ENCODE measurements around the gene FGD4. TPM values are rescaled to one million over a fixed set of nuclear protein-coding genes. Genes with fewer than 3 reads are reported as not detected.

FGD4 gene
- total and polyA plus RNA-seq, 2 of the 4 experiments (the other 2 are of a cell fraction), result 2.1 to 8.8 TPM

DNA sequence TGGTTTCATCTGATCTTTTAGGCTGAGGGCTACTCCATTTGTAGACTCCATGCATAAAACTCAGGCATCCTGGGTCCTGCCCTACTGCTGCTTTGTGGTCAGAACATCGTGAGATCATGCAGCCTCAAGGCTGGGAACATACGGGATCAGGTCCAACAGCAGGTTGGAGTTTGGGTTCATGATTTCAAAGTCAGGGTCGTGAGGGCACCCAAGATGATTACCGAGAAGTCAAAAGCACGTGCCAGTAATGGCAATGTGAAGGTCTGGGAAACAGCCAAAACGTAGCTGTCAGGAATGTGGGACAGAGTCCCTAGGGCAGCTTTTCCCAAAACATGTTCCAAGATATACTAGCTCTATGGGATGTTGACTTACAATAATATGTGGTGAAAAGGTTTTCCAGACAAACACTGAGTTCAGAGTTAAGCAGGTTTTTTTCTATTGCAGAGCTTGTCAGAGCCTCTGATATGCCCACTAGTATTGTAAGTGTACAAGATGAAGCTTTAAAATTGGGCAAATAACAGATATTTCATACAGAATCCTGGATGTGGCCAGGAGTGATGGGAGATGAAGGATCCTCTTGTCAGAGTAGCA lies 149.4 kb downstream of the FGD4 start:
- no peaks in the 10 kb centered on the region for H3K36me3 ChIP-seq (ENCODE audit: control insufficient read depth, insufficient read depth, low read length)
- H3K27me3 ChIP-seq (ENCODE audit: control insufficient read depth, insufficient read depth, low read length), result no peaks in the 10 kb centered on the region
- no peak overlapping the region for H3K9ac ChIP-seq (ENCODE audit: low read depth, low read length)
- dilution Hi-C loops (cut with HindIII; ENCODE audit: low sequenced_read_pairs, unreplicated experiment) (no loop called here), in situ Hi-C loops (cut with MboI; ENCODE audit: low sequenced_read_pairs) (no loop called here), intact Hi-C loops (cut with micrococcal nuclease) (loop anchor here (2.0 to 5.0 kb wide), 2 partner anchors 14 to 109 kb away; no protein-coding TSS in a partner anchor)
- no peak for TF ChIP-seq FOS (IDR thresholded peaks at IDR 0.05; ENCODE audit: low read depth, low read length)
- TF ChIP-seq RCOR1 (IDR thresholded peaks at IDR 0.05; ENCODE audit: insufficient replicate concordance, low read length), result peak; percentile 21
- TF ChIP-seq BHLHE40 (IDR thresholded peaks at IDR 0.05; ENCODE audit: low read depth, low read length), result peak; percentile 57; the same call in 1 of the 2 replicates
- no peak for TF ChIP-seq CHD1 (IDR thresholded peaks at IDR 0.05; ENCODE audit: low read depth, low read length)
- TF ChIP-seq, protein P1, sequence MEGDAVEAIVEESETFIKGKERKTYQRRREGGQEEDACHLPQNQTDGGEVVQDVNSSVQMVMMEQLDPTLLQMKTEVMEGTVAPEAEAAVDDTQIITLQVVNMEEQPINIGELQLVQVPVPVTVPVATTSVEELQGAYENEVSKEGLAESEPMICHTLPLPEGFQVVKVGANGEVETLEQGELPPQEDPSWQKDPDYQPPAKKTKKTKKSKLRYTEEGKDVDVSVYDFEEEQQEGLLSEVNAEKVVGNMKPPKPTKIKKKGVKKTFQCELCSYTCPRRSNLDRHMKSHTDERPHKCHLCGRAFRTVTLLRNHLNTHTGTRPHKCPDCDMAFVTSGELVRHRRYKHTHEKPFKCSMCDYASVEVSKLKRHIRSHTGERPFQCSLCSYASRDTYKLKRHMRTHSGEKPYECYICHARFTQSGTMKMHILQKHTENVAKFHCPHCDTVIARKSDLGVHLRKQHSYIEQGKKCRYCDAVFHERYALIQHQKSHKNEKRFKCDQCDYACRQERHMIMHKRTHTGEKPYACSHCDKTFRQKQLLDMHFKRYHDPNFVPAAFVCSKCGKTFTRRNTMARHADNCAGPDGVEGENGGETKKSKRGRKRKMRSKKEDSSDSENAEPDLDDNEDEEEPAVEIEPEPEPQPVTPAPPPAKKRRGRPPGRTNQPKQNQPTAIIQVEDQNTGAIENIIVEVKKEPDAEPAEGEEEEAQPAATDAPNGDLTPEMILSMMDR (conservative IDR thresholded peaks at IDR 0.05; ENCODE audit: low read depth, low read length), result no peak
- H4K8ac ChIP-seq (ENCODE audit: low read depth in 2 of 2, low read length in 2 of 2), result no peak overlapping the region; a peak in 1 of 4 replicates
- peaks cover 11% of the 10 kb centered on the region for H3K4me1 ChIP-seq (ENCODE audit: control insufficient read depth, insufficient read depth, low read length)
- H2AK9ac ChIP-seq (replicated peaks; ENCODE audit: low read depth, low read length, poor library complexity), result peak overlapping the region; percentile 8
- no peak overlapping the region for H3K4me3 ChIP-seq (ENCODE audit: insufficient read depth, low read depth, low read length)
- H3K14ac ChIP-seq (replicated peaks; ENCODE audit: low read depth, low read length), result peak overlapping the region; percentile 1; the same call in 1 of the 2 replicates
- peak overlapping the region; percentile 56 for H3K4me2 ChIP-seq (ENCODE audit: low read depth, low read length)
- no peaks in the 10 kb centered on the region for H3K9me3 ChIP-seq (ENCODE audit: control insufficient read depth, insufficient read depth, low read length)
- no peak overlapping the region; the same call in 1 of the 2 replicates for H3K27ac ChIP-seq (ENCODE audit: insufficient read depth, low read length)
- H3K56ac ChIP-seq (ENCODE audit: extremely low read depth, insufficient read depth, low read length), result no peak overlapping the region
- H2AFZ ChIP-seq (replicated peaks; ENCODE audit: low read length, poor library complexity), result peak overlapping the region; percentile 1
- peak overlapping the region; percentile 62; the same call in 1 of the 2 replicates for H2BK120ac ChIP-seq (ENCODE audit: low read depth, low read length)
- ChIA-PET CTCF (no interaction called here), POLR2A (ENCODE audit: unreplicated experiment) (interaction anchor here (0.5 kb wide), 1 partner anchor 19 kb away, joined by 3 read pairs; no protein-coding TSS in a partner anchor)
- peak overlapping the region; percentile 54; the same call in 1 of the 2 replicates for H3K23ac ChIP-seq (ENCODE audit: low read depth, low read length)
- peak; percentile 79 for DNase-seq
- 0 out of 2 replicates have a peak overlapping the region, but pooled peaks have one; percentile 16 for H4K5ac ChIP-seq (ENCODE audit: low read depth, low read length)
- no peak overlapping the region for H3K18ac ChIP-seq (ENCODE audit: low read depth, low read length)
- H4K20me1 ChIP-seq (ENCODE audit: insufficient read depth, low read length), result peaks cover 67% of the 10 kb centered on the region; the same call in 1 of the 2 replicates
- H3K4ac ChIP-seq (ENCODE audit: low read depth, low read length), result peak overlapping the region; percentile 2
- 0 out of 2 replicates have a peak overlapping the region, but pooled peaks have one; percentile 2 for H4K91ac ChIP-seq (ENCODE audit: insufficient read depth, low read depth, low read length)
- peak overlapping the region; percentile 1 for H2BK5ac ChIP-seq (ENCODE audit: low read depth, low read length, poor library complexity, severe bottlenecking)
- ATAC-seq (ENCODE audit: low read depth), result peak; percentile 86
- no peak overlapping the region for H2BK20ac ChIP-seq (ENCODE audit: low read depth, low read length)
- peaks cover 19 to 80% of the 10 kb centered on the region in 2 experiments for H3K79me1 ChIP-seq (ENCODE audit: low read depth in 1 of 2, low read length in 2 of 2)
- peak overlapping the region; percentile 9; the same call in 1 of the 2 replicates for H2AK5ac ChIP-seq (ENCODE audit: low read depth, low read length)
- H3K9me1 ChIP-seq (ENCODE audit: insufficient read depth, low read length), result peaks cover 20% of the 10 kb centered on the region
- peak overlapping the region; percentile 24; the same call in 1 of the 3 replicates for H2BK15ac ChIP-seq (ENCODE audit: low read depth, low read length)
- BruUV-seq (replicated peaks), result no TSS peak
- 20% methylated on average over 1 of the region's 6 CpGs; no CpG with 5 or more reads in 1 of the 2 experiments for WGBS, 2 experiments (ENCODE audit: extremely low coverage in 2 of 2, insufficient read length in 1 of 2)

Measured in IMR-90 (cell line).